Measurements from ENCODE around the gene FIBCD1.

The FIBCD1 gene

GRCh38 chr9:130862747-130863146, 76.3 kb downstream of the FIBCD1 start:
- Histone ChIP-seq H3K9me3 (replicated peaks in 1 of 2; ENCODE audit: control insufficient read depth in 2 of 2, insufficient read depth in 1 of 2, low read depth in 1 of 2, low read length in 2 of 2) (no peaks in the 10 kb centered on the region), H4K91ac (ENCODE audit: low read depth, low read length, poor library complexity) (no peak overlapping the region), H2BK5ac (ENCODE audit: low read length) (no peak overlapping the region), H3K23ac (ENCODE audit: low read depth, low read length, poor library complexity) (peak overlapping the region; percentile 86), H3K18ac (ENCODE audit: low read length) (no peak overlapping the region), H3K9ac (ENCODE audit: low read depth, low read length, poor library complexity) (peak overlapping the region; percentile 60), H2BK12ac (ENCODE audit: low read length) (no peak overlapping the region), H3K36me3 (replicated peaks in 1 of 2; ENCODE audit: control insufficient read depth in 2 of 2, insufficient read depth in 2 of 2, low read length in 2 of 2) (peaks cover 20 to 88% of the 10 kb centered on the region in 2 donors), H3K27me3 (ENCODE audit: control insufficient read depth in 3 of 3, insufficient read depth in 3 of 3, low read depth in 1 of 3, low read length in 3 of 3) (no peaks in the 10 kb centered on the region), H3K79me1 (ENCODE audit: low read depth, low read length) (peaks cover 8% of the 10 kb centered on the region), H2BK120ac (ENCODE audit: low read depth, low read length) (no peak overlapping the region), H3K4me3 (ENCODE audit: low read length in 2 of 2) (no peak overlapping the region), H2AK5ac (ENCODE audit: low read depth, low read length) (no peak overlapping the region), H2AFZ (ENCODE audit: low read length) (no peak overlapping the region), H3K4me2 (ENCODE audit: insufficient read depth, low read length, poor library complexity, severe bottlenecking) (no peak overlapping the region), H3K4ac (ENCODE audit: low read length) (no peak overlapping the region), H4K8ac (ENCODE audit: low read depth, low read length) (no peak overlapping the region), H2BK15ac (ENCODE audit: low read length) (no peak overlapping the region), H3K4me1 (ENCODE audit: control insufficient read depth in 2 of 2, insufficient read depth in 1 of 2, low read depth in 1 of 2, low read length in 2 of 2) (peaks cover 12% of the 10 kb centered on the region in 2 donors), H3K27ac (replicated peaks; ENCODE audit: low read length) (no peak overlapping the region), H3K14ac (ENCODE audit: low read length) (no peak overlapping the region)
- DNase-seq (ENCODE audit: low spot score) = no peak
- no CpG with 5 or more reads among the region's 23 CpGs for WGBS, 2 donors (ENCODE audit: extremely low coverage in 2 of 2, insufficient read length in 2 of 2, insufficient replicate concordance in 1 of 2)

GRCh38 chr9:130862217-130862616, 76.8 kb downstream of the FIBCD1 start:
- H2BK120ac ChIP-seq (ENCODE audit: low read depth, low read length) = no peak overlapping the region

GRCh38 chr9:130861372-130862180, 77.5 kb downstream of the FIBCD1 start:
- Histone ChIP-seq H2BK120ac (ENCODE audit: low read depth, low read length) (no peak overlapping the region), H3K36me3 (replicated peaks in 1 of 2; ENCODE audit: control insufficient read depth in 2 of 2, insufficient read depth in 2 of 2, low read length in 2 of 2) (peaks cover 18 to 88% of the 10 kb centered on the region in 2 donors)

More at GRCh38 chr9:130862217-130862616, 76.8 kb downstream of the FIBCD1 start:
- Histone ChIP-seq H3K9ac (ENCODE audit: low read depth, low read length, poor library complexity) (no peak overlapping the region), H4K8ac (ENCODE audit: low read depth, low read length) (no peak overlapping the region), H3K4me2 (ENCODE audit: insufficient read depth, low read length, poor library complexity, severe bottlenecking) (no peak overlapping the region), H3K36me3 (replicated peaks in 1 of 2; ENCODE audit: control insufficient read depth in 2 of 2, insufficient read depth in 2 of 2, low read length in 2 of 2) (peaks cover 17 to 88% of the 10 kb centered on the region in 2 donors), H3K27ac (replicated peaks; ENCODE audit: low read length) (no peak overlapping the region), H3K23ac (ENCODE audit: low read depth, low read length, poor library complexity) (no peak overlapping the region), H2AK5ac (ENCODE audit: low read depth, low read length) (no peak overlapping the region), H3K27me3 (ENCODE audit: control insufficient read depth in 3 of 3, insufficient read depth in 3 of 3, low read depth in 1 of 3, low read length in 3 of 3) (no peaks in the 10 kb centered on the region), H3K4ac (ENCODE audit: low read length) (no peak overlapping the region), H2BK5ac (ENCODE audit: low read length) (no peak overlapping the region), H3K79me1 (ENCODE audit: low read depth, low read length) (peaks cover 8% of the 10 kb centered on the region), H3K4me1 (ENCODE audit: control insufficient read depth in 2 of 2, insufficient read depth in 1 of 2, low read depth in 1 of 2, low read length in 2 of 2) (peaks cover 12% of the 10 kb centered on the region in 2 donors), H2BK15ac (ENCODE audit: low read length) (no peak overlapping the region), H3K18ac (ENCODE audit: low read length) (no peak overlapping the region), H3K9me3 (replicated peaks in 1 of 2; ENCODE audit: control insufficient read depth in 2 of 2, insufficient read depth in 1 of 2, low read depth in 1 of 2, low read length in 2 of 2) (no peaks in the 10 kb centered on the region), H3K14ac (ENCODE audit: low read length) (no peak overlapping the region), H2AFZ (ENCODE audit: low read length) (no peak overlapping the region), H4K91ac (ENCODE audit: low read depth, low read length, poor library complexity) (no peak overlapping the region), H3K4me3 (ENCODE audit: low read length in 2 of 2) (no peak overlapping the region), H2BK12ac (ENCODE audit: low read length) (no peak overlapping the region)
- DNase-seq (ENCODE audit: low spot score) = no peak
- WGBS, 2 donors (ENCODE audit: extremely low coverage in 2 of 2, insufficient read length in 2 of 2, insufficient replicate concordance in 1 of 2) = no CpG with 5 or more reads among the region's 8 CpGs

GRCh38 chr9:130860458-130861316, 78.4 kb downstream of the FIBCD1 start:
- no peak for DNase-seq (ENCODE audit: low spot score)
- H2BK15ac ChIP-seq (ENCODE audit: low read length) = no peak overlapping the region
- peaks cover 12% of the 10 kb centered on the region in 2 donors for H3K4me1 ChIP-seq (ENCODE audit: control insufficient read depth in 2 of 2, insufficient read depth in 1 of 2, low read depth in 1 of 2, low read length in 2 of 2)
- H3K23ac ChIP-seq (ENCODE audit: low read depth, low read length, poor library complexity) = peak overlapping the region; percentile 92
- no peak overlapping the region for H4K91ac ChIP-seq (ENCODE audit: low read depth, low read length, poor library complexity)
- no peak overlapping the region for H3K4ac ChIP-seq (ENCODE audit: low read length)
- peak overlapping the region; percentile 25 for H3K27ac ChIP-seq (replicated peaks; ENCODE audit: low read length)
- no peak overlapping the region for H2AFZ ChIP-seq (ENCODE audit: low read length)
- no peak overlapping the region for H2AK5ac ChIP-seq (ENCODE audit: low read depth, low read length)
- peaks cover 8% of the 10 kb centered on the region for H3K79me1 ChIP-seq (ENCODE audit: low read depth, low read length)
- H2BK12ac ChIP-seq (ENCODE audit: low read length) = no peak overlapping the region
- no peak overlapping the region for H2BK5ac ChIP-seq (ENCODE audit: low read length)
- H3K4me3 ChIP-seq (ENCODE audit: low read length in 2 of 2) = no peak overlapping the region
- H3K18ac ChIP-seq (ENCODE audit: low read length) = no peak overlapping the region
- WGBS, 2 donors (ENCODE audit: extremely low coverage in 2 of 2, insufficient read length in 2 of 2, insufficient replicate concordance in 1 of 2) = no CpG with 5 or more reads among the region's 28 CpGs
- no peak overlapping the region for H3K14ac ChIP-seq (ENCODE audit: low read length)
- H2BK120ac ChIP-seq (ENCODE audit: low read depth, low read length) = no peak overlapping the region
- no peaks in the 10 kb centered on the region for H3K27me3 ChIP-seq (ENCODE audit: control insufficient read depth in 3 of 3, insufficient read depth in 3 of 3, low read depth in 1 of 3, low read length in 3 of 3)
- no peak overlapping the region for H3K4me2 ChIP-seq (ENCODE audit: insufficient read depth, low read length, poor library complexity, severe bottlenecking)
- peak overlapping the region; percentile 18 for H3K9ac ChIP-seq (ENCODE audit: low read depth, low read length, poor library complexity)
- H3K9me3 ChIP-seq (replicated peaks in 1 of 2; ENCODE audit: control insufficient read depth in 2 of 2, insufficient read depth in 1 of 2, low read depth in 1 of 2, low read length in 2 of 2) = no peaks in the 10 kb centered on the region
- peaks cover 21 to 97% of the 10 kb centered on the region in 2 donors for H3K36me3 ChIP-seq (replicated peaks in 1 of 2; ENCODE audit: control insufficient read depth in 2 of 2, insufficient read depth in 2 of 2, low read length in 2 of 2)
- no peak overlapping the region for H4K8ac ChIP-seq (ENCODE audit: low read depth, low read length)

More at GRCh38 chr9:130861372-130862180, 77.5 kb downstream of the FIBCD1 start:
- no peak overlapping the region for H3K4me3 ChIP-seq (ENCODE audit: low read length in 2 of 2)
- H2BK5ac ChIP-seq (ENCODE audit: low read length) = no peak overlapping the region
- H3K23ac ChIP-seq (ENCODE audit: low read depth, low read length, poor library complexity) = no peak overlapping the region
- H3K4ac ChIP-seq (ENCODE audit: low read length) = no peak overlapping the region
- H3K27me3 ChIP-seq (ENCODE audit: control insufficient read depth in 3 of 3, insufficient read depth in 3 of 3, low read depth in 1 of 3, low read length in 3 of 3) = no peaks in the 10 kb centered on the region
- no peak overlapping the region for H3K14ac ChIP-seq (ENCODE audit: low read length)
- no peak overlapping the region for H2BK15ac ChIP-seq (ENCODE audit: low read length)
- no peak overlapping the region for H3K4me2 ChIP-seq (ENCODE audit: insufficient read depth, low read length, poor library complexity, severe bottlenecking)
- H3K27ac ChIP-seq (replicated peaks; ENCODE audit: low read length) = no peak overlapping the region
- no peak overlapping the region for H3K9ac ChIP-seq (ENCODE audit: low read depth, low read length, poor library complexity)
- WGBS, 2 donors (ENCODE audit: extremely low coverage in 2 of 2, insufficient read length in 2 of 2, insufficient replicate concordance in 1 of 2) = no CpG with 5 or more reads among the region's 8 CpGs
- H2AFZ ChIP-seq (ENCODE audit: low read length) = no peak overlapping the region
- H4K91ac ChIP-seq (ENCODE audit: low read depth, low read length, poor library complexity) = no peak overlapping the region
- no peak overlapping the region for H4K8ac ChIP-seq (ENCODE audit: low read depth, low read length)
- no peak for DNase-seq (ENCODE audit: low spot score)
- H3K9me3 ChIP-seq (replicated peaks in 1 of 2; ENCODE audit: control insufficient read depth in 2 of 2, insufficient read depth in 1 of 2, low read depth in 1 of 2, low read length in 2 of 2) = no peaks in the 10 kb centered on the region
- peaks cover 8% of the 10 kb centered on the region for H3K79me1 ChIP-seq (ENCODE audit: low read depth, low read length)
- H3K4me1 ChIP-seq (ENCODE audit: control insufficient read depth in 2 of 2, insufficient read depth in 1 of 2, low read depth in 1 of 2, low read length in 2 of 2) = peaks cover 12% of the 10 kb centered on the region in 2 donors
- no peak overlapping the region for H2BK12ac ChIP-seq (ENCODE audit: low read length)
- H2AK5ac ChIP-seq (ENCODE audit: low read depth, low read length) = no peak overlapping the region
- no peak overlapping the region for H3K18ac ChIP-seq (ENCODE audit: low read length)
